HG02973 (cell line): ENCODE measurements around the gene C10orf71.

ENCODE experiments used
- ATAC-seq: cut with Tn5 transposase; IDR thresholded peaks from one replicate; pipeline ENCODE4 v1.9.1; 2021; ENCODE audit warnings: moderate library complexity; ENCODE audit not compliant: unreplicated experiment

Gene C10orf71

DNA sequence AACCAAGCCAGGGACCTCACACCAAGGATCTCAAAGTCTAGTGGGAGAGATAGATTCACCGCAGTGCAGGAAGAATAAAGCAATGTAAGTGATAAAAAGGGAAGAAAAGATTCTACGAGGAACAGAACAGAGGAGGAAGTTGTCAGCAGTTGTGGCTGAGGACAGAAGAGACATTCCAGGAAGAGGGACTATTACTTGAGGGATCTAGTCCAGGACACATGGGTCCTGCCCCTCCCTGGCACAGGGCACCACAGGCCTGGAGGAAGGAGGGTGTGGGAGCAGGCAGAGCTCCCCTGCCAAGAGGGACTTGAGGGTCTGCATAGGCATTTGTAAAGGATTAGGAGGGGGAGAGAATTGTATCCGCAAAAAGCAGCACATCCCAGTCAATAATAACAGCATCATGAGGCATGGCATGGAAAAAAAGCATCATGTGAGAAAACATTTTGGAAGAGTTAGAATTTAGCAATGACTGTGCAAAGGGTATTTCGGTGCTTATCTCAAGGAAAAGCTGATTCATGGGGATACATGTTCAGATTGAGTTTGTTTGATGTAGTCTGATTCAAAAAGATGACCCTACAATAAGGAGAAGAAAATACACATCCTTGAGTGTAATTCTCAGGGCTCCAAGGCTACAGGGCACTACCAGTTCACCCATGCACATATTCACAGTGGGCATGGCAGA lies 12.7 kb downstream of the C10orf71 start:
- no peak for ATAC-seq

DNA sequence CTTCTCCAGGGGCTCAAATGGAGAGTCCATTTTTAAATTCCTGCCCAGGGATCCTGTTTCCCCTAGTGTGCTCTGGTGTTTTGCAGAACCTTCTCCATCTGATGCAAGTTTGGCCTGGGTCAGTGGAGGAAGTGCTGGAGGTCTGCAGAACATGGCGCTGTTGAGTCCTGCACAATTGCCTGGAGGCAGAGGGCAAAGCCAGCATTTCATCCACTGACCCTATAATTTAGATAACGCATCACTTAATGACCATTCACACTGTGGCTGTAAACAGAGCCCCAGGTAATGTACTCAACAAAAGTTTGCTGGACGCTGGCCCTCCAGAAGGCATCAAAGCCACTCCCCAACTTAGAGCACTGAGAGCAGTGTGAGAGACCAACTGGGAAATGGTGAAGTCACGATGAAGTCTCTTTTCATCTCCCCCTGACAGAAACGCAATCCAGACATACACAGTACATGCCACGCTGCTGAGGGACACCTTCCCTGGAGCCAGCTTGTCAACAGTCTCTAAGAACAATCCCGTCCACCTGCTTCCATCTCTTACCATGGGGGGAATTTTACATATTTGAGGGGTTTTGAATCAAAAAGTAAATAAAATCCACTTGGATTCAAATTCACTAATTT lies 13.4 kb downstream of the C10orf71 start:
- no peak for ATAC-seq

DNA sequence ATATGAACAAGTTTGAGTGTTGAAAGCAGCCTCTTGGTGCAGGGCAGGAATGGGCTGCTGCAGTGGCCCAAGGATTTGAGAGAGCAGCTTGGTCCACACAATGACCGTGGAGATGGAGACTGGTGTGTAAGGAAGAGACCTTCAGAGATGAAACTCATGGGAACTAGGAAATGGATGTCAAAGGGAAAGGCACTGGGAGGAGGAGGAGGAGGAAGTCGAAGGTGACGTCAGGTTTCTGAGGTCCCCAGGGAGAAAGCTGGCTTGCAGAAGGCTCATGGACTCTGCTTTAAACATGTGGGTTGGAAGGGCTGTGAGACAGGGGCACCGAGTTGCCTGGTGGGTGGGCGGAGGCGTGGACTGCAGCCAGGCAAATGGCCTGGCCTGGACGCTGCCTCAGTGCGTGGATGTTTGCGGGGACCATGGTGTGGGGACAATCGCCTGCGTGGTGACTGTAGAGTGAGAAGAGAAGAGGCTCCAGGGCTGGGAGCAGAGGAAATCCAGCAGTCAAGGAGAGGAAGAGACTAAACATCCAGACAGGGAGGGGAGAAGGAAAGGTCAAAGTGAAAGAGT lies 14.6 kb downstream of the C10orf71 start:
- ATAC-seq, result no peak

DNA sequence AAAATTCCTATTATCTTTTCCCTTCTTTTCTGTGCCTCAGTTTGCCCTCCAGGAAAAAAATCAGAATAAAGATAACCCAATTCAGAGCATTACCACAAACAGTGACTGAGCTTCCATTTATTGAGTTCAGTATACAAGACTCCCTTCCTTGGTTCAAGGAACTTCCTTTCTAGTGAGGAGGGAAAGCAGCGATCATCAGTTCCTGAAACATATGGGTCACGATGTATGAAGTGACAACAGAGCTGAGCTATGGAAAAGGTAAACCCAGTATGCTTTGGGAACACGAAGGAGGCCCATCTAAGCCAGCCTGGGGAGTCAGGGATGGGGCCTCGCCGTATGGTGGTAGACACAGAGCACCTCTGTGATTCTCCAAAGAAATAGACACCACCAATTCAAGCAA lies 15.8 kb downstream of the C10orf71 start:
- no peak for ATAC-seq

DNA sequence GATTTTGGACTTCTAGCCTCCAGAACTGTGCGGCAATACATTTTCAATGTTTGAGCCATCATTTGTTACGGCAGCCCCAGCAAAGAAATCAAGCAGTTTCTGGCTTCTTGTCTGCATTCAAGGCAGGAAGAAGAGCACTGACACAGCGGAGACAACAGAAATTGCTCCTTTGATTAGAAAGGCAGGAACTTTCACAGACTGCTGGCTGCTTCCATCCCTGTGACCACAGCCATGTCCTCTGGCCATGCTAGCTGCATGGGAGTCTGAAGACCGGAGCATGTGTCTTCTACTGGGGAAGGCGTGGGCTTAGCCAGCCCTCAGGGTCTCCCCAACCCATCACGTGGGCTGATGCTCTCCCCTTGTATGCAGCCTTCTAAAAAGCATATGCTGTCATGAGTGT lies 19.1 kb downstream of the C10orf71 start:
- no peak for ATAC-seq

DNA sequence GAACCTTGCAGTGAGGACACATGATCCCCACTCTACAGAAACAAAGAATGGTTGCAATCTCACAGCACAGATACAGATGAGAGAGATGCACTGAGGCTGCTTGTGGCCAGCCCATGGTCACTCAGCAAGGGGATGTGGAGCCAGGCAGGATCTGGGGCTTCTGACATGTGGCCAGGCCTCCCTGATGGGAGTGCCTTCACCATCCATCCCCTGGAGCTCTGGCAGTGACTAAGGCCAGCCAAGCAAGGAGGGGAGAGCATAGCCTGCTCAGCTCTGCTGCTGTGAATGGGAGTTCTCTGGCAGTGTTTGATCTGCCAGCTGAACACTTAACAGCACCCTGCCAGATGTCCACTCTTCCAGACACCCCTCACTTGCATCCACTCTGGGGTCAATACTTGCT lies 19.8 kb downstream of the C10orf71 start:
- ATAC-seq, result no peak

DNA sequence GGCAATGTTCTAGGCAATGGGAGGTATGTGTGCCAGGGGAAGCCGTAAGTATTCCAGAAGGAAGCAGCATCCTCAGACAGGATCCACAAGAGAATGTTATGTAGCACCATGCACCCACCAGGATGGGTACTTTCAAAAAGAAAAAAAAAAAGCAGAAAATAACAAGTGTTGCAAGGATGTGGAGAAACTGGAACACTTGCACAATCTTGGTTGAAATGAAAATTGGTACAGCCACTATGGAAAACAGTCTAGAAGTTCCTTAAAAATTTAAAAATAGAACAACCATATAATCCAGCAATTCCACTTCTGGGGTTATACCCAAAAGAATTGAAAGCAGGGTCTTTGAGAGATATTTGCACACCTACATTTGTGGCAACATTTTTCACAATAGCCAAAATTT lies 20.2 kb downstream of the C10orf71 start:
- ATAC-seq, result no peak

DNA sequence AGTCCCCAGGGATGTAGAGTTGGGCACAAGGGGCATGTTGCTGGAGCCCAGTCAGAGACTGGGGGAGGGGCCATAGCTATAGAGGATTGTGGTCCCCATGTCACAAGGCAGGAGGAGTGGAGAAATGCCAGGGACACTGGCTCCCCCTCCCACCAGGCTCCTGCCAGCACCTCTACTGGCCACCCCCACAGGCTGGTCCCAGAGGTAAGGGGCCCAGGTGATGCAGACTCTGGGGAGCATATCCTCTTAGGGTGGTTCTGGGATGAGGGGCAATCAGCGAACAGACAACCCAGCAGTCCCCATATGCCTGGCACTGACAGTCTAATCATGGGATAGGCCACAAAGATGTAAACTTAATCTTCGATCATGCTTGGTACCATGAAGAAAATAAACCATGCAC lies 21.2 kb downstream of the C10orf71 start:
- no peak for ATAC-seq

DNA sequence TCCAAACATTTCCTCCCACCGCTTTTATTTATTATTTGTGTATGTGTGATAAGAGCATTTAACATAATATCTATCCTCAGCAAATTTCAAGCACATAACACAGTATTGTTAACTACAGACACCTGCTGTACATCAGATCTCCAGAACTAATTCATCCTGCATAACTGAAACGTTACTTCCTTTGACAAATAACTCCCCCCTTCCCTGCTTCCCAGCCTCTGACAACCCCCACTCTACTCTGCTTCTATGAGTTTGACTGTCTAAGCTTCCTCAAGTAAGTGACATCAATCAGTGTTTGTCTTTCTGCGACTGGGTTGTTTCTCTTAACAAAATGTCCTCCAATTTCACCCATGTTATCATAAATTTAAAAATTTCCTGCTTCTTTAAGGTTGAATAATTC lies 22.1 kb downstream of the C10orf71 start:
- no peak for ATAC-seq

DNA sequence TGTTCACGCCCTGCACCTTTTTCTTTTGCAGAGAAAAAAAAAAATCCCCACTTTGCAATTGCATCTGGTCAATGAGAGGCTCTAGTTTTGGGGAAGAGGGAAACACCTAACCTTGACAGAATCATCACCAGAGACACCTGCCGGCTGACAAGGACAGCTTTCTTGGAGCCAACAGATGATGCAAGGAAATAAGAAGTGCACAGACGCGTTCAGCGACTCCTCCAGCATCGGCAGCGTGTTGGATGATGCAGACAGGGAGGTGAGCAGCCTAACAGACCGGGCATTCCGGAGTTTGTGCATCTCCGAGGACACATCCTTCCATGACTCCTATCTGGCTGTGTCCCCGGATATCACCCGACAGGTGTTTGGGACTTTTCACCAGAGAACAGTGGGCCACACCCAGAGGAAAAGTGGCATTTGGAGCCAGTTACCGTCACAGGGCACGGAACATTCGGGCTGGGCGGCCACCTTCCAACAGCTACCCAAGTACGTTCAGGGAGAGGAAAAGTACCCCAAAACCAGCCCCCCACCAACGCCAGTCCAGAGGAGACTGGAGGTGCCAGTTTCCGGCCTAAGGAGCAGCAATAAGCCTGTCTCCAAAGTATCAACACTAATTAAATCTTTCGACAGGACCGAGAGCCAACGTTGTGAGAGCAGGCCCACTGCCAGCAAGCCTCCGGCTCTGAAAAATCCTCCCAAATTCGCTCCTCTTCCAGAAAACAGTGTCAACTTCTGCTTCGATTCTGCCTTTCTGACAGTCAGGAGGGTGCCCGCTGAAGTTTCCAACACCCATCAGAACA lies 23.6 kb downstream of the C10orf71 start:
- no peak for ATAC-seq

DNA sequence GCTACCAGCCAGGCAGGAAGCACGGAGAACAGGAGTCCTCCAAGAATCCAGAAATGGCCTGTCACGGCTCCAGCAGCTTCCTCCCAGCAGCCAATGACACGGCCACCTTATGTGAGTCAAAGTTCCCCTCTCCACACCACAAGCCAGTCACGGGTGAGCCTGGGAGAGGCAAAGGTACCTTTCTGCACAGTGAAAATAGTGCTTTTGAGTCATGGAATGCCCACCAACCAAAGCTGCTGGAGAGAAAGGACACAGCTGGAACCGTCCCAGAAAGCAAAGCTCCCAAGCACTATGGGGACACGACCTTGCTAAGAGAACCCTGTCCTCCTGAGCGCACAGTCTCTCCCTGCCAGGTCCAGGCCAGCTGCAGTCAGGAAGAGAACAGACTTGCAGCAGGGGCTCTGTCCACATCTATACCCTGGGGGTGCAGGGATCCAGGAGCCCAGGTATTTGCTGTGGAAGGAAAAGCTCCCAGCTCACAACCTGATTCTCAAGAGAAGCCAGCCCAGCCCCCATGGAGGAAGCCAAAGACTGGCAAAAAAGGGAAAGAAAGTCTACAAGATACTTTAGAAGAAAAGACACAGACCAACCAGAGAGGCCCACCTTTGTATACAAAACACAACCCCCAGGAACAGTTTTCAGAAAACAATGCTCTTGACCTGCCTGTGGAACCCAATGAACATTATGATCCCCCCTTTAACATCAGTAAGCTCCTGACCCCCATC lies 24.4 kb downstream of the C10orf71 start:
- ATAC-seq, result no peak

DNA sequence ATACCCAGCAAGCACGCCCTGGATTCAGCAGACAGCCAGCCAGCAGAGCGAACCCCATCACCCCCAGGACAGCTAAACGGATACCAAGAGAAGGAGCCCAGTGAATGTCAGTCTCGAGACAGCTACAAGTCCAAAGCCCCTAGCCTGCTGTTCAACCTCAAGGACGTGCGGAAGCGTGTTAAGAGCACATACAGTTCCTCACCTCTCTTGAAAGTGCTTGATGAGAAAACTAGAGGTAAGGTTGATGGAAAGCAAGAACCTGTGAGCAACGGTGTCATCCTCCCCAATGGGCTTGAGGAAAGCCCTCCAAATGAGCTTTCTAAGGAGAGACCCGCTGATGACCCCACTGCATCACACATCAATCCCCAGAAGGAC lies 24.9 kb downstream of the C10orf71 start:
- ATAC-seq, result no peak

DNA sequence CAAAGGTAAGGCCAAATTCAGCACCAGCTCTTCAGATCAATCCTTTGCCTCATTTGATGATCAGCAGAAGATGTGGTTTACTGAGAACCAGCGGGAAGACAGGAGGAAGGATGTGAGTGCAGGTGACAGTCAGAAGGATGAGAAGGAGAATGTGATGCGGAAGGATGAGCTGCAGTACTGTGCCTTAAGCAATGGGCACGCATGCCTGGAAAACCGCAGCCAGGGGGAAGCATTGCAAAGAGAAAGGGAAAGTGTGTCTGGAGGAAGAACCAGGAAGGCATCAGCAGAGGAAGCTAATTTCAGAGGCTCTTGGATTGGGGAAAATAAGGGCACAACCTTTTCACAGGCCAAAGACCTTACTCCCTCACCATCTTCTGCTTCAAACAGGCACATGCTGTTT lies 25.7 kb downstream of the C10orf71 start:
- ATAC-seq, result no peak

DNA sequence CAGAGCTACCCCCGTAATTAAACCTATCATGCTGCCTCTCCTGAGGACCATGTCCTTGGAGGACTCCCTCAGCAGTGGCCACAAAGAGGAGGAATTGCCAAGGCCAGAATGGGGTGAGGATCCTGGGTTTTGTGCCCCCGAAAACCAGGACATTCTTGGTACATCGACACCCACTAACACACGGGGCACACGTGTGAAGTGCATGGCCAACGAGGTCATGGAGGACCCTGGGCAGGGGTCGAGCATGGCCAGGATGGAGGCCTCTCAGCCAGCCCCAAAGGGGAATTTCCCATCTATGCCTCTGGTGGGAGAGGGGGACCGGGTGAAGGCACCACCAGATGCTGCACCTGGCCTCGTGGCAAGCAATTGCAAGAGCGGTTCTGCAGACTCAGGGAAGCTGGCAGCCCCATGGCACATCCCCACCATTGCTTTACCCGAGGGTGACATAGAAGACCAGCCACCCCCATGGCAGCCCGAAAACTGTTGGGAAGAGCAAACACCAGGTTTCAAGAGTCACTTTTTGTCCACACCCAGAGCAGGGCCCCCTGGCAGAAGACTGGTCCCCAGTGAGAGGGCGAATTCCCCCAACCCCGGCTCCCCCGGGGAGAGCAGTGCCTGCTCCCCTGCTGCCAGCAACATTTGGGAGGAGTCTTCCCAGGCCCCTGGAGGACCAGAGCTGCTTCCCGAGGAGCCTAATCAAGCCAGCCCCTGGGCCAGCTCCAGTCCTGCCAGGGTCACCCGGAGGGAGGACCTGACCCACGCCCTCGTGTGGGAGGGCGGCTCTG lies 26.4 kb downstream of the C10orf71 start:
- no peak for ATAC-seq

DNA sequence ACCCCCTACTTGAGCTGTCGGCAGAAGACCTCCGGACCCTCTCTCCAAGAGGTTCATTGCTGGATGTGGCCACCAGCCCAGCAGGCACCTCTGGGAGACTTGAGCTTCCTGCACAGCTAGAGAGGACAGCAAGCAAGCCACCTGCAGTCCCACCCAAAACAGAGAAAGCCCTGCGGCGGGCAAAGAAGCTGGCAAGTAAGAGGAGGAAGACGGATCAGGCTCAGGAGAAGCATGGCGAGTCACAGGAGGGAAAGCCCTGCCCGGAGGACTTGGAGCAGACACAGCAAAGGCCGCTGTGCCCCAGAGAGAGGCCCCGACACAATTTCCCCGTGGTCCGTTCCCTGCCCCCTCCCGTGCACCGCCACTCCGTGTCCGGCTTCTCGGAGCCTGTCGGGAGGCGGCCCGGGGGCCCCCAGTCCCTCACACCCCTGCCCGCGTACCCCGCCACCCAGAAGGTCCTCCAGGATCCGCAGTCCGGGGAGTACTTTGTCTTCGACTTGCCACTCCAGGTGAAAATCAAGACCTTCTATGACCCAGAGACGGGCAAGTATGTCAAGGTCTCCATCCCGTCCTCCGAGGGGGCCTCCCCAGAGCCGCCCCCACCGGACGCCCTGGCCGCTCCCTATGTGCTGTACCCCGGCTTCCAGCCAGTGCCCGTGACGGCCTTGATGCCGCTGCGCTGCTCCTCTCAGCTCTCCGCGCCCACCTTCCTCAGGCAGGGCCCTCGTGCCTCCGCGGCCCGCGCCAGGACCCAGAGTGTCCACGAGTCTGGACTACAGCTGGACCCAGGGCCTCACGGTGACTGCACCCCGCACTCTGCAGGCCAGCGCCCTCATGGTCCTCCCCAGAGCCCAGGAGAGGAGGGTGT lies 27.2 kb downstream of the C10orf71 start:
- ATAC-seq, result no peak

DNA sequence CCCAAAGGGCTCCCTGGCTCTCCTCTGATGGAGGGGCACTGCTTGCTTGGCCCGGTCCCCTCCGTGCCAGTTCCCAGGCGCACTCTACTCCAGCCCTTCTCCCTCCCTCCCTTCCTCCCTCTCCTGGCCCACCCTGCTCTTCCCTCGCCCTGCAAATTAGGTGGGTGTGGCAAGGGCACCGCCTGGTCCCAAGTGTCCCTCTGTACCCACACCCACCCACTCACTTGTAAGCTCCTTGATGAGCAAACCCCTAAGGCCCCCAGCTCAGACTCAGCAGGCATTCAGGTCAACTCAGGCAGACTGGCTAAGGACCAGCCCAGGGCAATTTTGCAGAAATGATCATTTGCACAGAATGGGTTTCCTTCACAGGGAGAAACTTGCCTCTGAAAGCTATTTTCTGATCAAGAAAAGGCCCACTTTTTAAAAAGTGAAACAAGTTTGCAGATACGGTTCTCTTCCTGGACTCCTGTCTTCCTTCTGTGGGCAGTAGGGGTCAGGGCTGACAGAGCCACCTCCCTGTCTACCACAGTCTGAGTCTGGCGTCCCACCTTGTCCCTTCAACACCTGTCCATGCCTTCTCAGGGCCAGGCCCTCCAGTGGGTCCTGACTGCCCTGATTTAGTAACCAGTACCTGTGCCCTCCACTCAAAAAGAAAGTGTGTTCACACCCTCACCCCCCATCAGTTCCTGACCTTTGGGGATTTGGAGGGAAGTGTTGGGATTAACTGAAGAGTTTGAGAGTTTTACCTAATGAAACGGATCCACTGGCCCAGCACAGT lies 28.3 kb downstream of the C10orf71 start:
- no peak for ATAC-seq

DNA sequence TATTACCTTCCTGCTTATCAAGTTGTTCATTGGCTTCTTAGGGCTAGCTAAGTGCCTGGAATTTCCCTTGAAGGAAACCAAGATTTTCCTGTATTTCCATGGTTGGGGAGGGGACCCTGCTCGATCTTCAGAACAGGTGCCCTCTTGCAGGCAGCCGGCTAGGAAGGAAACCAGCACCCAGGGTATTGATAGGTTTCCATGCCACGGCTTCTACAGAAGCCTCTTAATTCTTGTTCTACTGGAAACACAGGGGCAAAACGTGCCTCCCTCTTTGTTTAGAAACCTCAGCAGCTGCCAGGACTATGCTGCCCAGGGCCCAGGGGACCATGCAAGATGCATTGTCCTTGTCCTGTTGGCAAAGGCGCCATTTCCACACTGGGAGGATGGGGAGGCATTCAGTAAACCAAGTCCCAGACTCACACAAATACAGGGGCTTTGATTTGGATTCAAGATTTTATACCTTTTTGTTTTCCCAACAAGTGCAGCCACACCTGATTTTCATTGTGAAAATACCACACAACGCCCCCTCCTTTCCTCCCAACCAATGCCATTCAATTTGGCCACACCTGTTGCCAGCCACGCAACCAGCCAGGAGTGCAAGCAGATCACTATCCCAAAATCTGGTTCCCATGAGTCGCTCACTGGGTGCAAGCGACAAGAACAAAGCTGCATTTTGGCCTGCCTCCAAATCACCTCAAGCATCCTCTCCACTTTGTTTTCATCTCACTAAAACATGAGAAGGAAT lies 29.6 kb downstream of the C10orf71 start:
- no peak for ATAC-seq

DNA sequence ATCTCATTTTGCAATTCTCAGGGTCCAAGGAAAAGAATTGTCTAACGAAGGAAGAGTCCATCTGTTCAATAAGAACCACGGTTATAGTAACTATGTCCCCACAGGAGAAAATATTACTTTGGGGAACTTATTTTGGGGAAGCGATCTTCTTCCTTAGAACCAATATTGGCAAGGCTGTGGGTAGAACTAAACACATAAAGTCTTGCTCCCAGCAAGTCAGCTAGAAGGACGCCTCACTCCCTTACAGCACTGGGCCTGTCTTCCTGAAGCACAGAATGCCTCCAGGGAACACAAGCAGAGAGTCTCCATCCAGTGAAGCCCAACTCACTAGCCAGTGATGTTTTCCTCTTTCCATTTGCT lies 30.2 kb downstream of the C10orf71 start:
- ATAC-seq, result no peak
